ENCODE measurements around the gene TNNT2.

Gene TNNT2

DNA sequence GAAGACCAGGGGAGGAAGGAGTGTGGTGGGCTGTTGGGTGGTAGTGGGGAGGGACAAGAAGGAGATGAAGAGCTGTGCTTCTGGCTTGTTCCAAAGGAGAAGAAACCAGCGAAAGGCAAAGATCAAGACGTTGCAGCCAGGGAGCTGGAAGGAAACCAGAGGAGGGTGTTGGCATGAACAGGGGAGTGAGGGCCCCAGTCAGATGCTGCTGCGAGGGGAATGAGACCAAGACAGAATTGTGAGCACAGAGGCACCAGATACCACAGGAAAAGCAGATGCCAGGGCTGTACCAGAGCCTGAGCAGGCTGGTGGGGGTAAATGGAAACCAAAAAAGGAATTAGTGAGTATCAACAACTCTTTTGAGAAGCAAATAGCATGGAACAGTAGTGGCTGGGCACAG lies 15.6 kb upstream of the TNNT2 start:
- TF ChIP-seq, protein P1, sequence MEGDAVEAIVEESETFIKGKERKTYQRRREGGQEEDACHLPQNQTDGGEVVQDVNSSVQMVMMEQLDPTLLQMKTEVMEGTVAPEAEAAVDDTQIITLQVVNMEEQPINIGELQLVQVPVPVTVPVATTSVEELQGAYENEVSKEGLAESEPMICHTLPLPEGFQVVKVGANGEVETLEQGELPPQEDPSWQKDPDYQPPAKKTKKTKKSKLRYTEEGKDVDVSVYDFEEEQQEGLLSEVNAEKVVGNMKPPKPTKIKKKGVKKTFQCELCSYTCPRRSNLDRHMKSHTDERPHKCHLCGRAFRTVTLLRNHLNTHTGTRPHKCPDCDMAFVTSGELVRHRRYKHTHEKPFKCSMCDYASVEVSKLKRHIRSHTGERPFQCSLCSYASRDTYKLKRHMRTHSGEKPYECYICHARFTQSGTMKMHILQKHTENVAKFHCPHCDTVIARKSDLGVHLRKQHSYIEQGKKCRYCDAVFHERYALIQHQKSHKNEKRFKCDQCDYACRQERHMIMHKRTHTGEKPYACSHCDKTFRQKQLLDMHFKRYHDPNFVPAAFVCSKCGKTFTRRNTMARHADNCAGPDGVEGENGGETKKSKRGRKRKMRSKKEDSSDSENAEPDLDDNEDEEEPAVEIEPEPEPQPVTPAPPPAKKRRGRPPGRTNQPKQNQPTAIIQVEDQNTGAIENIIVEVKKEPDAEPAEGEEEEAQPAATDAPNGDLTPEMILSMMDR (IDR thresholded peaks at IDR 0.05; ENCODE audit: low read depth, low read length) = no peak
- H3K4me3 ChIP-seq (replicated peaks in 1 of 2; ENCODE audit: low read depth in 2 of 2, low read length in 2 of 2) = no peak overlapping the region
- DNase-seq (ENCODE audit: low read depth in 2 of 2) = no peak

DNA sequence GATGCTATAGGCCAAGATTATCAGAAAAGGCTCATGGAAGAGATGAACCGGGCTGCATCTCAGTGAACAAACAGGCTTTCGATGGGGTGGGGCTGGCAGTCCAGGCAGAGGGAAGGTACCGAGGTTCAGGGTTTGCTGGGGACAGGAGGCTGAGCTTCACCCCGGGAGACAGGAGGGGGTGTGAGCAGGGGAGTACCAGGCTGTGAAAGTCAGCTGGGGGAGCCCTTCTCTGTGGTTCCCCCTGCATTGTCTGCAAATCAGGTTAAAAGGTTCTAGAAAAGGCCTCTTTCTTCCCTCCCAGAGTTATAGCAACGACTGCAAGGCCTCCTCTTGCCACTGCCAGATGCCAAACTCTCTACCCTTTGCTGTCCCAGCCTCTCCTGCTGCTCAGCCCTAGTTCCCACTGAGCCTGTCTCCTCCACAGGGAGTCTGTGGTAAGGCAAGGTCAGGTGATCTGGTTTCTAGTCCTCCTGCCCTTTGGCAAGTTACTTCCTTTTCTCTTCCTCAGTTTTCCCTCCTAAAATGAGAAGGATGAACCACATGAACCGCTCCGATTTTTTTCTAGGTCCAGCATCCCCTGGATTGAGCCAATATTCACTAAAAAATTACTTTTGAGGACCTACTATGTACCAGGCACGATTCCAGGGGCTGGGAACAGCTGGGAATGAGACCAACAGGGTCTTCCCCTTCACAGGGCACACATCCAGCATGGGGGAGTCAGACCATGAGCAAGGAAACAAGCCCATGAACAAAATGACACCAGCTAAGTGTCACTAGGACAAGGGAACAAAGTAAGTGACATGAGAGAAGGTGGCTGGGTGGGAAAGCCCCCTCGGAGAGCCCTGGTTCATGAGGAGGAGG lies 14.4 kb upstream of the TNNT2 start:
- H3K4me3 ChIP-seq (replicated peaks in 1 of 2; ENCODE audit: low read depth in 2 of 2, low read length in 2 of 2) = no peak overlapping the region
- DNase-seq (ENCODE audit: low read depth in 2 of 2) = no peak
- TF ChIP-seq, protein P1 (IDR thresholded peaks at IDR 0.05; ENCODE audit: low read depth, low read length) = no peak

DNA sequence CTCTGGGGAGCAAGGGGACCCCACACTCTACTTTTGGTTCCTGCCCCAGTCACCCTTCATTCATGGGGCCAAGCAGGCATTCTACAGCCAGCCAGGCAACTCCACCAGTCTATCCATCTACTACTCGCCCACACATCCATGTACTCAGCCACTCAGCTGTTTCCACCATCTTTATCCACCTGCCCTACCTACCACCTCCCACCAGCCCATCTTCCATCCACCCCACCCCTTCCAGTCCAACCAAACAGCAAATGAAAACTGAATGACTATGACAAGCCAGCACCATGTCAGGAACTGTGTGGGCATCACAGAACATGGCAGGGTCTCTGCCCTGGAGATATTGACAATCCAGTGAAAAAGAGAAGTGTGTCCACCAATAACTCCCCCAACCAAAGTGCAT lies 13.7 kb upstream of the TNNT2 start:
- TF ChIP-seq, protein P1 (IDR thresholded peaks at IDR 0.05; ENCODE audit: low read depth, low read length) = no peak
- no peak overlapping the region for H3K4me3 ChIP-seq (replicated peaks in 1 of 2; ENCODE audit: low read depth in 2 of 2, low read length in 2 of 2)
- DNase-seq (ENCODE audit: low read depth in 2 of 2) = no peak

DNA sequence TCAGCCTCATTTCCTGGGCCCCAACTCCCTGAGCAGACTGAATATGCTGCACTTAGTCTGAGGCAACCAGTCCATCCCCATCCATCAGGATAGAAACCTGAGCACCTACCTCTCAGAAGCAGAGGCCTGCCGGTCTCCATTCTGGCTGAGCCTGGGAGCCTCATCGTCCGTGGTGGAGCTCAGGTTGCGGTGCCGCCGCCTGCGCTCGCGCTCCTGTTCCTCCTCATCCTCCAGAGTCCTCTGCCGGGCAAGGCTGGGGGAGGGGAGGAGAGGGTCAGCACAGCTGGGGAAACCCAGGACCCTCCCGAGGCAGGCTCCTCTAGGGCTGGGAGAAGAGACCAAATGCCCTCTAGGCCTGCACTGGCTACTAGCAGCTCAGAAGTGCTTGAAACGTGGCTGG lies 11.6 kb upstream of the TNNT2 start:
- DNase-seq (ENCODE audit: low read depth in 2 of 2) = no peak
- no peak overlapping the region for H3K4me3 ChIP-seq (replicated peaks in 1 of 2; ENCODE audit: low read depth in 2 of 2, low read length in 2 of 2)
- TF ChIP-seq, protein P1 (IDR thresholded peaks at IDR 0.05; ENCODE audit: low read depth, low read length) = no peak

DNA sequence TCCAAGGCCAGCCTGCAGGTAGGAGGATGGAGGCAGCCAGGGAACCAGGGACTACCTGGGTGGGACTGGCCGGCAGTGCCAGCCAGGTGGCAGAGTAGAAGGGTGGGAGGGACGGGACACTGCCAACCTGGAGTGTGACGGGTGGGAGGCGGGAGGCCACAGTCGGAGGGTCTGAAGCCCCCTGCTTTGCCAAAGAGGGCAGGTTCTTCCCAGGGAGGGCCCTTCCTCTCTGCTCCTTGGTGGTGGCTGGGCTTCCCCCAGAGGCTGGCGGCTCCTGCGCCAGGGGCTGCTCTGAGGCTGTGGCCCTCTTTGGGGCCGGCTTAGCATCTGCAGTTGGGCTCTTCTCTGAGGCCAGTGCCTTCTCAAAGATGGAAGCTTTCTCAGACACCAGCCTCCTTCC lies 8.7 kb upstream of the TNNT2 start:
- H3K4me3 ChIP-seq (replicated peaks in 1 of 2; ENCODE audit: low read depth in 2 of 2, low read length in 2 of 2) = no peak overlapping the region
- DNase-seq (ENCODE audit: low read depth in 2 of 2) = no peak
- TF ChIP-seq, protein P1 (IDR thresholded peaks at IDR 0.05; ENCODE audit: low read depth, low read length) = no peak

DNA sequence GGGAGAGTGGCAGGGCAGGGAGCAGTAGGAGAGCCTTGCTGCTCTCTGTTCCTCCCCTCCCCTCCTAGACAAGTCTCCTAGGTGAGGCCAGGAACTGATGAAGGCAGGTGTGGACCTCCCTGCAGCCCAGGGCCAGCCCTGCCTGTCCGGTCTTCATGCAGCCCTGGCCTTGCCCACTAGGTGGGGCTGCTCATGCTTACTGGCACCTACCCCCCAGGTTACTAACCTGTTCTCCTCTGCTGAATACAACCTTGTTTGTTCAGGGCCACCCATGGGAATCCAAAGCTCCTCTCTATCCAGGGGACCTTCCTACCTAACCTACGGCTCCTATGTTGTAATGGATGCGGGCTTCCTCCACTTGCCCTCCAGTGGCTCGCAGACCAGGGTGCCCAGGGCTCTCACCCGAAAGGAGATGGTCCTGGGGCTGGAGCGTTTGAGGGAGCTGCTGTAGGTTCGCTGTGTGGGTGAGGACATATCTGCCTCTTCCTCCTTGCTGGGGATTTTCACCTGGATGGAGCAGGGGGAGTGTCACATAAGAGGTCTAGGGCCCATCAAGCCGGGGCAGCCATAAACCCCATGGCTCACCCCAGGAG lies 7.9 kb upstream of the TNNT2 start:
- H3K4me3 ChIP-seq (replicated peaks in 1 of 2; ENCODE audit: low read depth in 2 of 2, low read length in 2 of 2) = no peak overlapping the region
- TF ChIP-seq, protein P1 (IDR thresholded peaks at IDR 0.05; ENCODE audit: low read depth, low read length) = peak; percentile 89
- DNase-seq (ENCODE audit: low read depth in 2 of 2) = peak; percentile 30 to 40
